ENCODE results near the gene CYP1A2.
A peak's percentile ranks its signal among the peaks of the same experiment; 100 is the strongest.

The CYP1A2 gene

GRCh38 chr15:74786551-74787165 lies 38.0 kb downstream of the CYP1A2 start:
- peaks cover 74% of the 10 kb centered on the region for H3K4me1 ChIP-seq (ENCODE audit: insufficient read depth, low read length)
- H3K4me2 ChIP-seq (ENCODE audit: insufficient read depth, low read length) = peak overlapping the region; percentile 70
- TF ChIP-seq, protein P1, sequence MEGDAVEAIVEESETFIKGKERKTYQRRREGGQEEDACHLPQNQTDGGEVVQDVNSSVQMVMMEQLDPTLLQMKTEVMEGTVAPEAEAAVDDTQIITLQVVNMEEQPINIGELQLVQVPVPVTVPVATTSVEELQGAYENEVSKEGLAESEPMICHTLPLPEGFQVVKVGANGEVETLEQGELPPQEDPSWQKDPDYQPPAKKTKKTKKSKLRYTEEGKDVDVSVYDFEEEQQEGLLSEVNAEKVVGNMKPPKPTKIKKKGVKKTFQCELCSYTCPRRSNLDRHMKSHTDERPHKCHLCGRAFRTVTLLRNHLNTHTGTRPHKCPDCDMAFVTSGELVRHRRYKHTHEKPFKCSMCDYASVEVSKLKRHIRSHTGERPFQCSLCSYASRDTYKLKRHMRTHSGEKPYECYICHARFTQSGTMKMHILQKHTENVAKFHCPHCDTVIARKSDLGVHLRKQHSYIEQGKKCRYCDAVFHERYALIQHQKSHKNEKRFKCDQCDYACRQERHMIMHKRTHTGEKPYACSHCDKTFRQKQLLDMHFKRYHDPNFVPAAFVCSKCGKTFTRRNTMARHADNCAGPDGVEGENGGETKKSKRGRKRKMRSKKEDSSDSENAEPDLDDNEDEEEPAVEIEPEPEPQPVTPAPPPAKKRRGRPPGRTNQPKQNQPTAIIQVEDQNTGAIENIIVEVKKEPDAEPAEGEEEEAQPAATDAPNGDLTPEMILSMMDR (IDR thresholded peaks at IDR 0.05; ENCODE audit: borderline replicate concordance, extremely low read depth, low read length, poor library complexity, severe bottlenecking) = no peak
- TF ChIP-seq EZH2 (IDR thresholded peaks at IDR 0.05; ENCODE audit: borderline replicate concordance, low read depth, low read length, severe bottlenecking) = no peak
- ATAC-seq (ENCODE audit: insufficient read depth, low read depth) (no peak), DNase-seq (no peak)
- peak overlapping the region; percentile 60 for H3K9ac ChIP-seq (ENCODE audit: low read depth, low read length)
- peak overlapping the region; percentile 90 for H3K27ac ChIP-seq (ENCODE audit: low read length)
- peaks cover 91% of the 10 kb centered on the region for H3K79me2 ChIP-seq (ENCODE audit: insufficient read depth, low read length)
- peaks cover 75% of the 10 kb centered on the region for H4K20me1 ChIP-seq (ENCODE audit: insufficient read depth, low read length)
- peak overlapping the region in 1 of 2 experiments; percentile 55; a peak in 2 of 4 replicates for H3K4me3 ChIP-seq (ENCODE audit: low read depth in 1 of 2, low read length in 2 of 2)
- no peaks in the 10 kb centered on the region for H3K27me3 ChIP-seq (ENCODE audit: insufficient read depth, low read length, poor library complexity)
- H3K36me3 ChIP-seq (ENCODE audit: insufficient read depth, low read length) = peaks cover 37% of the 10 kb centered on the region
- H3K9me3 ChIP-seq (ENCODE audit: insufficient read depth, low read length, severe bottlenecking) = no peaks in the 10 kb centered on the region
- no peak overlapping the region for H2AFZ ChIP-seq (ENCODE audit: low read depth, low read length)

- H3K27me3 ChIP-seq (ENCODE audit: insufficient read depth, low read length, poor library complexity) = no peaks in the 10 kb centered on the region
- TF ChIP-seq, protein P1 (IDR thresholded peaks at IDR 0.05; ENCODE audit: borderline replicate concordance, extremely low read depth, low read length, poor library complexity, severe bottlenecking) = peak; percentile 94
- TF ChIP-seq EZH2 (IDR thresholded peaks at IDR 0.05; ENCODE audit: borderline replicate concordance, low read depth, low read length, severe bottlenecking) = no peak
- H3K4me1 ChIP-seq (ENCODE audit: insufficient read depth, low read length) = peaks cover 73% of the 10 kb centered on the region
- H3K9ac ChIP-seq (ENCODE audit: low read depth, low read length) = peak overlapping the region; percentile 60
- peak overlapping the region in 1 of 2 experiments; percentile 55; a peak in 2 of 4 replicates for H3K4me3 ChIP-seq (ENCODE audit: low read depth in 1 of 2, low read length in 2 of 2)
- peak overlapping the region; percentile 70 for H3K4me2 ChIP-seq (ENCODE audit: insufficient read depth, low read length)
- DNase-seq (peak; percentile 94), ATAC-seq (ENCODE audit: insufficient read depth, low read depth) (peak; percentile 85)
- H3K9me3 ChIP-seq (ENCODE audit: insufficient read depth, low read length, severe bottlenecking) = no peaks in the 10 kb centered on the region
- peak overlapping the region; percentile 90 for H3K27ac ChIP-seq (ENCODE audit: low read length)
- H2AFZ ChIP-seq (ENCODE audit: low read depth, low read length) = peak overlapping the region; percentile 55; the same call in 1 of the 2 replicates
- H3K79me2 ChIP-seq (ENCODE audit: insufficient read depth, low read length) = peaks cover 93% of the 10 kb centered on the region
- peaks cover 44% of the 10 kb centered on the region for H3K36me3 ChIP-seq (ENCODE audit: insufficient read depth, low read length)
- peaks cover 83% of the 10 kb centered on the region for H4K20me1 ChIP-seq (ENCODE audit: insufficient read depth, low read length)
Measured at GRCh38 chr15:74787251-74788041, 38.8 kb downstream of the CYP1A2 start.

- Histone ChIP-seq H3K79me2 (ENCODE audit: insufficient read depth, low read length) (peaks cover 93% of the 10 kb centered on the region), H3K4me1 (ENCODE audit: insufficient read depth, low read length) (peaks cover 66% of the 10 kb centered on the region), H4K20me1 (ENCODE audit: insufficient read depth, low read length) (peaks cover 83% of the 10 kb centered on the region), H3K36me3 (ENCODE audit: insufficient read depth, low read length) (peaks cover 48% of the 10 kb centered on the region), H3K4me3 (ENCODE audit: low read depth in 1 of 2, low read length in 2 of 2) (peak overlapping the region in 1 of 2 experiments; percentile 55; a peak in 2 of 4 replicates), H3K27me3 (ENCODE audit: insufficient read depth, low read length, poor library complexity) (no peaks in the 10 kb centered on the region), H3K4me2 (ENCODE audit: insufficient read depth, low read length) (peak overlapping the region; percentile 70), H3K9me3 (ENCODE audit: insufficient read depth, low read length, severe bottlenecking) (no peaks in the 10 kb centered on the region), H2AFZ (ENCODE audit: low read depth, low read length) (no peak overlapping the region), H3K27ac (ENCODE audit: low read length) (peak overlapping the region; percentile 90), H3K9ac (ENCODE audit: low read depth, low read length) (peak overlapping the region; percentile 60)
- TF ChIP-seq, protein P1 (IDR thresholded peaks at IDR 0.05; ENCODE audit: borderline replicate concordance, extremely low read depth, low read length, poor library complexity, severe bottlenecking) = no peak
- TF ChIP-seq EZH2 (IDR thresholded peaks at IDR 0.05; ENCODE audit: borderline replicate concordance, low read depth, low read length, severe bottlenecking) = no peak
- DNase-seq = no peak
- ATAC-seq (ENCODE audit: insufficient read depth, low read depth) = no peak
Measured at GRCh38 chr15:74788042-74788682, 39.5 kb downstream of the CYP1A2 start.

Data from DND-41 (cell line).